ENCODE measurements around the gene IVD. TPM values are rescaled to one million over a fixed set of nuclear protein-coding genes. Genes with fewer than 3 reads are reported as not detected.

IVD gene
- total and polyA plus RNA-seq, 9 of the 15 experiments (the other 6 are each of a cell fraction or from before 2014, with no cell fraction given): 0.15 to 4.5 (median 2.4) TPM

- H3K4me1 ChIP-seq (replicated peaks in 1 of 2; ENCODE audit: control insufficient read depth in 2 of 2, insufficient read depth in 2 of 2, low read length in 2 of 2): peaks cover 0 to 14% of the 10 kb centered on the region in 2 experiments; a peak in 3 of 5 replicates
- ChIA-PET POLR2A (interaction anchor here (1.0 kb wide), 1 partner anchor 46 kb away, joined by 3 read pairs; no protein-coding TSS in a partner anchor), CTCF (ENCODE audit: low intra/inter-chr PET ratio) (interaction anchor here (1.8 to 3.1 kb wide), 4 partner anchors 52 to 141 kb away, joined by 7 to 28 read pairs (median 26); no protein-coding TSS in a partner anchor)
- in situ Hi-C loops (cut with MboI): loop anchor here (5.0 to 10.0 kb wide), 3 partner anchors 73 to 366 kb away; no protein-coding TSS in a partner anchor
- intact Hi-C loops (cut with micrococcal nuclease): loop anchor here (5.0 kb wide), 2 partner anchors 63 to 98 kb away; partner anchors contain the start of genes DISP2 and INAFM2
- DNase-seq (ENCODE audit: extremely low read depth in 1 of 4, low spot score in 3 of 4): no peak
- TF ChIP-seq ZNF24 (IDR thresholded peaks at IDR 0.05): no peak
- TF ChIP-seq CREB1 (IDR thresholded peaks at IDR 0.05): no peak
- TF ChIP-seq CREB1 (CRISPR knock-in tag; IDR thresholded peaks at IDR 0.05): no peak
- no peak for TF ChIP-seq CBX3 (IDR thresholded peaks at IDR 0.05; ENCODE audit: borderline replicate concordance in 1 of 2, low read length in 2 of 2)
- TF ChIP-seq SPI1 (IDR thresholded peaks at IDR 0.05; ENCODE audit: borderline replicate concordance, low read depth, low read length): peak; percentile 14; the same call in 1 of the 2 replicates
- no peak for TF ChIP-seq GATAD2B (IDR thresholded peaks at IDR 0.05; ENCODE audit: borderline replicate concordance)
- TF ChIP-seq CBX5 (IDR thresholded peaks at IDR 0.05; ENCODE audit: borderline replicate concordance, low read depth): no peak
- no peak for TF ChIP-seq POLR2A (conservative IDR thresholded peaks at IDR 0.05)
- no peak for TF ChIP-seq HIVEP1 (CRISPR knock-in tag; IDR thresholded peaks at IDR 0.05)
- no peak for TF ChIP-seq NR0B1 (IDR thresholded peaks at IDR 0.05; ENCODE audit: partially characterized antibody)
- no peak for TF ChIP-seq SMAD1 (IDR thresholded peaks at IDR 0.05; ENCODE audit: low read depth, low read length, partially characterized antibody)
- no peak for TF ChIP-seq STAT5A (IDR thresholded peaks at IDR 0.05; ENCODE audit: borderline replicate concordance, low read length)
- no peak for TF ChIP-seq NR1H2 (CRISPR knock-in tag; IDR thresholded peaks at IDR 0.05)
- TF ChIP-seq, protein P1, sequence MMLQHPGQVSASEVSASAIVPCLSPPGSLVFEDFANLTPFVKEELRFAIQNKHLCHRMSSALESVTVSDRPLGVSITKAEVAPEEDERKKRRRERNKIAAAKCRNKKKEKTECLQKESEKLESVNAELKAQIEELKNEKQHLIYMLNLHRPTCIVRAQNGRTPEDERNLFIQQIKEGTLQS (IDR thresholded peaks at IDR 0.05): no peak
- TF ChIP-seq, protein P1 (CRISPR knock-in tag; conservative IDR thresholded peaks at IDR 0.05): no peak
- TF ChIP-seq NFIC (IDR thresholded peaks at IDR 0.05): peak; percentile 79
- H4K20me1 ChIP-seq (replicated peaks; ENCODE audit: control insufficient read depth, insufficient read depth, low read length): no peaks in the 10 kb centered on the region
- no peaks in the 10 kb centered on the region for H3K27me3 ChIP-seq (ENCODE audit: control insufficient read depth in 2 of 2, insufficient read depth in 2 of 2, low read length in 2 of 2)
- no peak for ATAC-seq
- 0 out of 4 replicates have a peak overlapping the region, but pooled peaks of 1 of the 2 experiments have one; percentile 18 for H3K9ac ChIP-seq (ENCODE audit: insufficient read depth in 1 of 2, low read depth in 2 of 2, low read length in 2 of 2)
- BruUV-seq (replicated peaks): no TSS peak
- no peaks in the 10 kb centered on the region for H3K36me3 ChIP-seq (ENCODE audit: control insufficient read depth, insufficient read depth, low read length)
- H3K4me2 ChIP-seq (ENCODE audit: insufficient read depth, low read length): no peak overlapping the region
- H2AFZ ChIP-seq (ENCODE audit: low read depth, low read length): no peak overlapping the region
- 69% methylated on average over 3 of the region's 3 CpGs for WGBS (ENCODE audit: insufficient coverage, low coverage, missing lambda C conversion rate)
- no peak for FAIRE-seq
- H3K9me3 ChIP-seq (replicated peaks; ENCODE audit: control insufficient read depth, insufficient read depth, low read depth, low read length): no peaks in the 10 kb centered on the region
- H3K9me1 ChIP-seq (ENCODE audit: control insufficient read depth, insufficient read depth, low read length): no peaks in the 10 kb centered on the region
- no peak overlapping the region for H3K27ac ChIP-seq (ENCODE audit: extremely low read depth, low read depth, low read length)
- H3K4me3 ChIP-seq: no peak overlapping the region
- no peaks in the 10 kb centered on the region for H3K79me2 ChIP-seq (ENCODE audit: control insufficient read depth, insufficient read depth, low read length)
Observed at GRCh38 chr15:40420793-40421192, 15.2 kb downstream of the IVD start.
